G401 (cell line): ENCODE data around the gene RPL39L. TPM values are rescaled to one million over a fixed set of nuclear protein-coding genes. Genes with fewer than 3 reads are reported as not detected.

ENCODE experiments used
- DNase-seq: peaks from one replicate; pipeline ENCODE4 v3.0.0-alpha.2; 2015; ENCODE audit warnings: low spot score
- in situ Hi-C: cut with HindIII; loops from 2 replicates; pipeline ENCODE4 v1.10.0; 2016; ENCODE audit warnings: low sequenced_read_pairs, mixed read lengths
- total RNA-seq: library from RNA; depleted of rRNA; stranded (reverse); fragments of >200 nt; shearing (Covaris generic); gene quantifications from 2 replicates; pipeline ENCODE4 v1.2.3, GENCODE V29; 2014

RPL39L gene
- total RNA-seq, 1 experiment from 2014 or later = 58.4 TPM

GRCh38 chr3:187104342-187104741 is 35.0 kb downstream of the RPL39L start:
- DNase-seq = no peak
- in situ Hi-C loops = no loop called here

GRCh38 chr3:187103251-187103650 is 36.0 kb downstream of the RPL39L start:
- in situ Hi-C loops = no loop called here

GRCh38 chr3:187102073-187102634 is 37.1 kb downstream of the RPL39L start:
- in situ Hi-C loops = no loop called here
- no peak for DNase-seq

More at GRCh38 chr3:187103251-187103650, 36.0 kb downstream of the RPL39L start:
- no peak for DNase-seq

GRCh38 chr3:187101184-187102072 is 37.9 kb downstream of the RPL39L start:
- in situ Hi-C loops = no loop called here
- DNase-seq = no peak

- DNase-seq = no peak
- in situ Hi-C loops = no loop called here
These were observed 40.3 kb downstream of the RPL39L start for GRCh38 chr3:187098923-187099512.

- DNase-seq = no peak
- in situ Hi-C loops = no loop called here
These were observed 46.0 kb downstream of the RPL39L start for GRCh38 chr3:187093320-187093719.

- in situ Hi-C loops = no loop called here
- DNase-seq = no peak
These were observed 50.6 kb downstream of the RPL39L start for GRCh38 chr3:187088701-187089100.

- DNase-seq = no peak
- in situ Hi-C loops = no loop called here
These were observed 52.5 kb downstream of the RPL39L start for GRCh38 chr3:187086831-187087230.

- DNase-seq = no peak
- in situ Hi-C loops = no loop called here
These were observed 53.4 kb downstream of the RPL39L start for GRCh38 chr3:187085933-187086332.

GRCh38 chr3:187085021-187085666 is 54.2 kb downstream of the RPL39L start:
- in situ Hi-C loops = no loop called here
- DNase-seq = no peak

GRCh38 chr3:187084580-187084979 is 54.7 kb downstream of the RPL39L start:
- in situ Hi-C loops = no loop called here
- no peak for DNase-seq

GRCh38 chr3:187084126-187084525 is 55.2 kb downstream of the RPL39L start:
- DNase-seq = no peak
- in situ Hi-C loops = no loop called here

- DNase-seq = no peak
- in situ Hi-C loops = no loop called here
These were observed 56.4 kb downstream of the RPL39L start for GRCh38 chr3:187082758-187083375.

- no peak for DNase-seq
- in situ Hi-C loops = no loop called here
These were observed 58.4 kb downstream of the RPL39L start for GRCh38 chr3:187080799-187081450.

GRCh38 chr3:187079090-187080022 is 59.9 kb downstream of the RPL39L start:
- in situ Hi-C loops = no loop called here
- DNase-seq = no peak

GRCh38 chr3:187077537-187077936 is 61.8 kb downstream of the RPL39L start:
- in situ Hi-C loops = no loop called here
- DNase-seq = no peak

GRCh38 chr3:187077085-187077484 is 62.2 kb downstream of the RPL39L start:
- DNase-seq = no peak
- in situ Hi-C loops = no loop called here

GRCh38 chr3:187076297-187076696 is 63.0 kb downstream of the RPL39L start:
- DNase-seq = no peak
- in situ Hi-C loops = no loop called here
